Smooth muscle cell of the brain vasculature (primary cell): ENCODE measurements around the gene ABHD8.
"Not testable (repeated sequence)": the region's sequence is repeated elsewhere in the genome, so short reads cannot be mapped to it uniquely, and the experiment has no call there.

Experiments used
- DNase-seq: peaks from one replicate; pipeline ENCODE4 v3.0.0-alpha.2; 2012; ENCODE audit warnings: low read depth, low spot score

ABHD8 gene

GRCh38 chr19:17296976-17297375 lies 6.2 kb downstream of the ABHD8 start:
- DNase-seq: no peak

GRCh38 chr19:17296273-17296672 lies 7.0 kb downstream of the ABHD8 start:
- DNase-seq: no peak

- not testable (repeated sequence) for DNase-seq
These were observed 7.7 kb downstream of the ABHD8 start for GRCh38 chr19:17295551-17295950.

DNA sequence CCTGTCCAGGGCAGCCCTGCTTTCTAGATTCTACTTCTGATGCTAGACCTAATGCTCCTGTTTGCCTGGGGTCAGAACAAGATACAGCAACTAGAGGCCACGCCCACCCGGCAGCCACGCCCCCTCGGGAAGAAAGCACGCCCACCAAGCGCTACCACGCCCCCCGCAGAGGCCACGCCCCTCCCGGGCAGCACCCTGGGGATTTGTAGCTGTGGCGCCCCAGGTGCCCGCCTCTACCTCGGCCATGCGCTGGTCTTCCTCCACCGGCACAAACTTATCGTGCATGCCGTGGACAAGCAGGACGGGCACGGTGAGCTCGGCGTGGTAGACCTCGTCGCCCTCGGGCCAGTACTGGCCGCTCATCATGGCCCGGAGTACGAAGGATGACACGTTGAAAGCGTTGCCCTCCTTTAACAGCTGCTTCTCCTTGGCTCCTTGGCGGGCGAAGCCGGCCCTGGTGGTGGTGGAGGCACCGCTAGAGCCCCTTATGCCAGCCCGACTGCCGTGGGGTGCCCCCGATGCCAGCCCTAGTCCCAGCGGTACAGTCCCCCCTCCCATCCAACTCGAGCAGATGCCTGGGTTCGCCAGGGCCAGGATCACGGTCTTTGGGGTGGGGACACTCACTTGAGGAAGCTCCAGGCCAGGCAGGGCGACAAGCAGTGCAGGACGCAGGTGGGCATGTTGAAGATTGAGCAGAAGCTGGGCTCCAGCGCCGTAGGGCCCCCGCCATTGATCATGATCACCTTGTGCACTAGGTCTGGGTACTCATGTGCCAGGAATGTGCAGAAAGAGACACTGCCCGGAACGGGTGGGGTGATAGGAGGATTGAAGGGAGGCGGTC lies 9.0 kb downstream of the ABHD8 start:
- DNase-seq: no peak

DNA sequence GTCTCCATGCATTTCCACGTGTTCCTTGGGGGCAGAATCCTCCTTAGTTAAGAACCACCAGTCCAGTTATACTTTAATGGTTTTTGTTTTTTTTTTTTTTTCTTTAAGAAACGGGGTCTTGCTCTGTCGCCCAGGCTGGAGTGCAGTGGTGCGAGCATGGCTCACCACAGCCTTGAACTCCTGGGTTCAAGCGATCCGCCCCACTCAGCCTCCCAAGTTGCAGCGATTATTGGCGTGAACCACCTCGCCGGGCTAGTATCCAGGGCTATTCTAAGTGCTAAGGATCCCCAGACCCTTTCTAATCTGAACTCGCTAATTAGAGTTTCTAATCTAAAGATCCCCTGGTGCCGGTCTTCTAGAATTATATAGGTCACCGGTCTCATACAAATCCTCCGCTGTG lies 9.6 kb downstream of the ABHD8 start:
- DNase-seq: no peak

- DNase-seq: peak; percentile 70
These were observed 10.7 kb downstream of the ABHD8 start for GRCh38 chr19:17292301-17293074.

DNA sequence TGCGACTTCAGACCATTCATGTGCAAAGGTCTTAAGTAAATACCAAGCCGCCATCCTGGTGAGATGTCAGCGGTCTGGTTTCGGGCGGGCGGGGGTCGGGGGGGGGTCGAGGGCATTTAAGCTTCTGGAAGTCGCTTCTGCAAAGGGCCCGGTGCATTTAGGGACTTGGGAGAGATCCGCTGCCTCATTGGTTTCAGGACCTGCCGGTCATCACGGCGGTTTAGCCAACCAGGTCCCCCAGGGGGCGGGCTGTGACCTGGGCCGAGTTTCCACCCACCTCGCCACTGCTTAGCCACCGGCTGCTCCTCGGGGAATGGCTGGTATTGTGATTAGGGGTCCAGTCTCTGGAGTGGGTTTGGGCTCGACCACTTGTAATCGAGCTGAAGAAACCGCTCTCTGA lies 13.7 kb downstream of the ABHD8 start:
- no peak for DNase-seq

GRCh38 chr19:17286752-17287151 lies 16.5 kb downstream of the ABHD8 start:
- no peak for DNase-seq

GRCh38 chr19:17286263-17286662 lies 17.0 kb downstream of the ABHD8 start:
- DNase-seq: no peak

- no peak for DNase-seq
These were observed 17.6 kb downstream of the ABHD8 start for GRCh38 chr19:17285415-17286135.

GRCh38 chr19:17283504-17283996 lies 19.7 kb downstream of the ABHD8 start:
- DNase-seq: no peak

DNA sequence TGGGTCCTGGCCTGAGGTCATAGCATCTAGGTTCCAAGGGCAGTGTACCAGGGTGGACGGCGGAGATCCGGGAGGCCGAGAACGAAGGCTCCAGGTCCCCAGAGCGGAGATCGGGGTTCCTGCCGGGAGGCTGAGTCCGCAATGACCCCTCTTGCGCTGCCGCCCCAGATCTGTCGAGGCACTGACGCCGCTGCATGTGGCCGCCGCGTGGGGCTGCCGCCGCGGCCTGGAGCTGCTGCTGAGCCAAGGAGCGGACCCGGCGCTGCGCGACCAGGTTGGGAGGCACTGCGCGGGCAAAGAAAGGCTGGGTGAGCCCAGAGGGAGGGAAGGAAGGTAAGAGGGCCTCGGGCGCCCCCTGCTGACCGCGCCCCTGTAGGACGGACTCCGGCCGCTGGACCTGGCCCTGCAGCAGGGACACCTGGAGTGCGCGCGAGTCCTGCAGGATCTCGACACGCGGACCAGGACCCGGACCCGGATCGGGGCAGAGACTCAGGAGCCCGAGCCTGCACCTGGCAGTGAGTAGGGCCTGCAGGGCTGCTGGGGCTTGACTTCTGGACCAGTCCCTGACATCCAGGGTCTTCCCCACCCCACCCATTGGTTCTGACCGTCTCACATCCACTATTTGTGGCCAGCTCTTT lies 20.6 kb downstream of the ABHD8 start:
- DNase-seq: peak; percentile 20

- DNase-seq: no peak
These were observed 21.6 kb downstream of the ABHD8 start, which contains the start of gene ANKLE1 for GRCh38 chr19:17281391-17282304. TSS of gene ANKLE1 (plus strand) at chr19:17281901. CDS start at chr19:17281921, 20 bp downstream.

DNA sequence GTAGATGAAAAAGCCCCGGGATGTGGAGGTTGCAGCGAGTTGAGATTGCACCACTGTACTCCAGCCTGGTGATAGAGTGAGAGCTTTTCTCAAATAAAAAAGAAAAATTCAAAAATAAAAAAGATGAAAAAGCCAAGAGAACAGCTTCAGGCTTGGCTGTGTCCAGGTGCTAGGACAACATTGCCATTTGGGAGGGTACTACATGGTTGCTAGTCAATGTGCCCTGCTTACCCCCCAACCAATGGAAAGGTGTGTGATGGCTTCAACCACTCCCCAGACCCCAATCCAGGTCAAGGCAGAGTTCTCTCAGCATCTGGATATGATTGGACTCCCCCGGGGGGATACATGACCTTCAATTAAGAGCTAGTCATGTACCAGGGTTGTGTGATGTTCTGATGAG lies 23.8 kb downstream of the ABHD8 start:
- no peak for DNase-seq

DNA sequence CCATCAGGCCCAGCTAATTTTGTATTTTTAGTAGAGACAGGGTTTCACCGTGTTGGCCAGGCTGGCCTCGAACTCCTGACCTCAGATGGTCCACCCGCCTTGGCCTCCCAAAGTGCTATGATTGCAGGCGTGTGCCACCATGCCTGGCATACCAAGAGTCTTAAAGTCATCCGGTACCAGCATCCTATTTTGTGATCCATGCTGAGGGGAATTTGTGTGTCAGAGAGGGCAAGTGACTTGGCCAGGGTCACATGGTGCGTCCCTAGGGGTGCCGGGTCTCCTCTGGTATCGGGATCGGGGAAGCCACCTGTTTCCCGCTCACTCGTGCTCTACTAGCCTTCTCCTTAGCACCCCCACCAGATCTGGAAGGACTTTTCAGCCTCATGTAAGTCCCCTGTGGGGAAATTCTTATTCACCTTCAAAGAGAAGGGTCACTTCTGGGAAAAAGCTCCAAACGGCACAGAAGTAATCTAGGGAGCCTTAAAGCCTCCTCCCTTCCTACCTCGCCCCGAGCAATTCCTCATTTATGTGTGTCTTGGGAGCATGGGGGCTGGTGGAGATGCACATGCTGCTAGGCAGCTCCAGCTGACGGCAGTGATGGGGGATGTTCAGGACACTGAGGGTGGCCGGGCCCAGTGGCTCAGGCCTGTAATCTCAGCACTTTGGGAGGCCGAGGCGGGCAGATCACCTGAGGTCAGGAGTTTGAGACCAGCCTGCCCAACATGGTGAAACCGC lies 27.6 kb downstream of the ABHD8 start:
- DNase-seq: no peak

- not testable (repeated sequence) for DNase-seq
These were observed 28.3 kb downstream of the ABHD8 start for GRCh38 chr19:17274892-17275291.

DNA sequence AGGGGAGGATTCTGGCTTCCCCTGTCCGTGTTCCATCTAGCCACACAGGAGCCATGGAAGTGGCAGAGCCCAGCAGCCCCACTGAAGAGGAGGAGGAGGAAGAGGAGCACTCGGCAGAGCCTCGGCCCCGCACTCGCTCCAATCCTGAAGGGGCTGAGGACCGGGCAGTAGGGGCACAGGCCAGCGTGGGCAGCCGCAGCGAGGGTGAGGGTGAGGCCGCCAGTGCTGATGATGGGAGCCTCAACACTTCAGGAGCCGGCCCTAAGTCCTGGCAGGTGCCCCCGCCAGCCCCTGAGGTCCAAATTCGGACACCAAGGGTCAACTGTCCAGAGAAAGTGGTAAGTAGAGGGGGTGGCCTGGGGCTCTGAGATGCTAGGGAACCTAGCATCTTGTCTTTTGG lies 34.5 kb downstream of the ABHD8 start:
- no peak for DNase-seq

DNA sequence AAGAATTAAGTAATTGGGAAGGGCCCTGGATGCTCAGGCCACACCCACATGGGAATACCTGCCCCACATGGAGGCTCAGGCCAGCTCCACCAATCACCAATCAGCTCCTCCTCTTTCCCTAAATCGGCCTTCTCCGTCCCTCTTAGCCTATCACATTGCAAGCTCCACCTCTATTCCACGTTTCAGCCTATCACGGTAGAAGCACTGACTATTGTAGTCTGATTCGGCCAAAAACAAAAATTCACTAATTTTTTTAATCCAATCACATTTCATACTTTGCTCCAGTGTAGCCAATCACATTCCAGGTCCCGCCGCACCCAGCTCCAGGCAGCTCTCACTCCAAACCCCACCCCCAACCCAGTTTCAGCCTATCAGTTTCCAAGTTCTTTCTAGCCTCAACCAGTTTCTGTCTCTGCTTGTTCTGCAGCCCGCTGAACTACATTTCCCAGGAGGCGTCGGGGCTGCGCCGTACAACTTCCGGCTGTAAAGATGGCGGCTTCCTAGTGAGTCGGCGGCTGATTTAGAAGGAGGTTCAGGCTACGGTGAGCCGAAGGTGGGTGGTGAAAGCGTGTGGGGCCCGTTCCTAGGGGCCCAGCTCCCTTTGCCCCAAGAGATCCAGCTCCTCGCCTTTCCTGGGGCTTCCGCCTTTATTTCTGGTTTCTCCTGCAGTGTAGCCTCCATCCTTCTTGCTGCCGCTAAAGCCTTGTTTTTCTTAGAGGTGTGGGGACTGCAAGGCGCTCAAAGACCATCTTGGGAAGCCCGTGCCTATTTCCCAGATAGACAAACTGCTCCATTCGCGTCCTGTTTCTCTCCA lies 36.0 kb downstream of the ABHD8 start, which contains the start of gene BABAM1:
TSS of gene BABAM1 (plus strand) at position 469 of the 814 bp plus-strand sequence. CDS start 1,364 bp downstream, outside the sequence.
- peak; percentile 96 for DNase-seq

GRCh38 chr19:17266589-17266974 lies 36.6 kb downstream of the ABHD8 start:
- no peak for DNase-seq
